HUES64 (cell line): ENCODE measurements around the gene CPSF7.
"Not testable (repeated sequence)": the region's sequence is repeated elsewhere in the genome, so short reads cannot be mapped to it uniquely, and the experiment has no call there.

Experiments
- H3K27ac ChIP-seq: 2 replicates; pipeline ENCODE4 v1.7.0; 2013; ENCODE audit warnings: low read depth, low read length, inconsistent platforms
- H3K27me3 ChIP-seq: 2 replicates; pipeline ENCODE4 v1.6.1; 2013; ENCODE audit warnings: mild to moderate bottlenecking, low read length; ENCODE audit not compliant: insufficient read depth
- H3K36me3 ChIP-seq: 2 replicates; pipeline ENCODE4 v1.6.1; 2013; ENCODE audit warnings: mild to moderate bottlenecking, low read length; ENCODE audit not compliant: insufficient read depth
- H3K4me1 ChIP-seq: 2 replicates; pipeline ENCODE4 v1.6.1; 2013; ENCODE audit warnings: mild to moderate bottlenecking, low read length, moderate library complexity; ENCODE audit not compliant: insufficient read depth
- H3K4me3 ChIP-seq: 2 replicates; pipeline ENCODE4 v1.5.1; 2013; ENCODE audit warnings: mild to moderate bottlenecking, low read length, moderate library complexity
- H3K9ac ChIP-seq: 2 replicates; pipeline ENCODE4 v1.6.1; 2013; ENCODE audit warnings: mild to moderate bottlenecking, low read depth, low read length
- H3K9me3 ChIP-seq: 2 replicates; pipeline ENCODE4 v1.6.1; 2013; ENCODE audit warnings: low read depth, low read length; ENCODE audit not compliant: insufficient read depth
- WGBS: fragments of 150-250, 120-280 bp; methylation state at CpG from one replicate; pipeline ENCODE4 v1.1.7; 2013; ENCODE audit warnings: missing lambda C conversion rate; 5-methylcytosine and 5-hydroxymethylcytosine counted together

Gene CPSF7

DNA sequence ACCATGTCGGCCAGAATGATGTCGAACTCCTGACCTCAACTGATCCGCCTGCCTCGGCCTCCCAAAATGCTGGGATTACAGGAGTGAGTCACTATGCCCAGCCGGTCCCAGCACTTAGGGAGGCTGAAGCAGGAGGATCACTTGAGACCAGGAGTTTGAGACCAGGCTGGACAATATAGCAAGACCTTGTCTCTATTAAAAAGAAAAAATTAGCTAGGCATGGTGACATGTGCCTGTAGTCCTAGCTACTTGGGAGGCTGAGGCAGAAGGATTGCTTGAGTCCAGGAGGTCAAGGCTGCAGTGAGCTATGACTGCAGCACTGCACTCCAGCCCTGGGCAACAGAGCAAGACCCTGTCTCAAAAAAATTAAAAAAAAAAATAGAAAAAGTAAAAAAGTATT lies 45.9 kb downstream of the CPSF7 start:
- not testable (repeated sequence) for H3K36me3 ChIP-seq, H3K27ac ChIP-seq, H3K9ac ChIP-seq, H3K9me3 ChIP-seq, H3K27me3 ChIP-seq, H3K4me3 ChIP-seq, H3K4me1 ChIP-seq
- WGBS: 96% methylated on average over 5 of the region's 5 CpGs

DNA sequence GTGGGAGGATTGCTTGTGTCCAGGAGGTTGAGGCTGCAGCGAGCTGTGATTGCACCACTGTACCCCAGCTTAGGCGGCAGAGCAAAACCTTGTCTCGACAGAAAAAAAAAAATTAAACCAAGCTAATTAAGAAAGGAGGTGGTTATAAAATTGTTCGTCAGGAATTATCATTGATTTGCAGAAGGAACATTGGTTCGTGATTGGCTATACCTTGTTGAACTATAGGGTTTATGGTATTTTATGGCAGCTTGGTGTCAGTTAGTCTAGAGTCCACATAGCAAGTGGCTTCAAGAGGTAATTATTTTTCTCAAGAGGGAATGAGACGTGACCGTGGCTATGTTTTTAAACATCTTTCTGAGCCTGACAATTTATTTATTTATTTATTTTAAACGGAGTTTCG lies 48.9 kb downstream of the CPSF7 start:
- Histone ChIP-seq H3K36me3 (peaks cover under 1% of the 10 kb centered on the region; the same call in 1 of the 2 replicates), H3K27ac (no peak overlapping the region), H3K9ac (no peak overlapping the region), H3K4me3 (no peak overlapping the region), H3K9me3 (no peaks in the 10 kb centered on the region), H3K27me3 (no peaks in the 10 kb centered on the region), H3K4me1 (no peaks in the 10 kb centered on the region)
- WGBS: 97% methylated on average over 9 of the region's 9 CpGs

DNA sequence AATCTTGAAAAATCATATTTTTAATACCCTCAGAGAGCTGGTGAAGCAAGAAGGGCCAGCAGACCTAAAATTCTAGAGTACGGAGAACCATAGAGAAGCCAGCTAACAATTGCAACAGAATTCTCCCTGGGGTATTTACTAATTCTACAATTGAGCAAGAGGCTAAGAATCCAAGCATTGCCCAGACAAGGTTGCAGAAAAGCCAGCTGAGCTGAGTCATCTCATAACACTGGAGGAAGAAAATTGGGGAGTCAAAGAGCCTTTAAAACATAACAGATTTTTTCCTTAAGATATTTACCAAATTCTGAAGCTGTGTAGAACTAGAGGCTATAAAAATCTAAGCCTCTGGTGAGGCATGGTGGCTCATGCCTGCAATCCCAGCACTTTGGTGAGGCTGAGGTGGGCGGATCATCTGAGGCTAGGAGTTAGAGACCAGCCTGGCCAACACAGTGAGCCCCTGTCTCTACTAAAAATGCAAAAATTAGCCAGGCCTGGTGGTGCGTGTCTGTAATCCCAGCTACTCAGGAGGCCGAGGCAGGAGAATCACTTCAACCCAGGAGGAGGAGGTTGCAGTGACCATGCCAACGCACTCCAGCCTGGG lies 51.0 kb downstream of the CPSF7 start:
- Histone ChIP-seq H3K27ac (no peak overlapping the region), H3K4me1 (no peaks in the 10 kb centered on the region), H3K27me3 (no peaks in the 10 kb centered on the region), H3K9ac (no peak overlapping the region), H3K4me3 (no peak overlapping the region), H3K36me3 (peaks cover 19% of the 10 kb centered on the region), H3K9me3 (peaks cover 9% of the 10 kb centered on the region)
- whole genome bisulfite sequencing: 94% methylated on average over 4 of the region's 5 CpGs

DNA sequence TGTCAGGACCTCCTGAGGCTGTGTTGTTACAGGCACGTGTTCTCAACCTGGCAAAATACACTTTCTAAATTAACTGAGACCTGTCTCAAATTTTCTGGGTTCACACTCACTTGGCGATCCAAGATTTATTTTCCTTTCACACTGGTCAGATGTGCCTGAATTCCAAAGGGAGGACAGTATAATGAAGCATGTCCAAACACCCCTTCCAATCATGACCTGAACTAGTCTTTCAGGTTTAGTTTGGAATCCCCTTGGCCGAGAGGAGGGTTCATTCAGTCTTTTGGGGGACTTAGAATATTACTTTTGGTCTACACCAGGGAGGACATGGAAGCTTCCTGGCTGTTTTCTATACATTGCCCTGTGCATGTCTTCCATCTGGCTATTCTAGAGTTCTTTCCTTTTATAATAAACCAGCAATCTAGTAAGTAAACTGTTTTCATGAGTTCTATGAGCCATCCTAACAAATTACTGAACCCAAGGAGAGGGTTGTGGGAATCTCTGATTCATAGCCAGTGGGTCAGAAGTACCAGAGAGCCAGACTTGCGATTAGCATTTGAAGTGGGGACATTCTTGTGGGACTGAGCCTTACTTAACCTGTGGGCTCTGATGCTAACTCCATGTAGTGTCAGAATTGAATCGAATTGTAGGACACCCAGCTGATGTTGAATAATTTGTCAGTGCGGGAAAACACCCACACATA lies 52.2 kb downstream of the CPSF7 start:
- no peaks in the 10 kb centered on the region for H3K4me1 ChIP-seq
- H3K27ac ChIP-seq: no peak overlapping the region
- H3K36me3 ChIP-seq: peaks cover 28% of the 10 kb centered on the region
- no peak overlapping the region for H3K4me3 ChIP-seq
- H3K27me3 ChIP-seq: no peaks in the 10 kb centered on the region
- peaks cover 19% of the 10 kb centered on the region for H3K9me3 ChIP-seq
- H3K9ac ChIP-seq: no peak overlapping the region
- 92% methylated on average over 4 of the region's 6 CpGs for WGBS

DNA sequence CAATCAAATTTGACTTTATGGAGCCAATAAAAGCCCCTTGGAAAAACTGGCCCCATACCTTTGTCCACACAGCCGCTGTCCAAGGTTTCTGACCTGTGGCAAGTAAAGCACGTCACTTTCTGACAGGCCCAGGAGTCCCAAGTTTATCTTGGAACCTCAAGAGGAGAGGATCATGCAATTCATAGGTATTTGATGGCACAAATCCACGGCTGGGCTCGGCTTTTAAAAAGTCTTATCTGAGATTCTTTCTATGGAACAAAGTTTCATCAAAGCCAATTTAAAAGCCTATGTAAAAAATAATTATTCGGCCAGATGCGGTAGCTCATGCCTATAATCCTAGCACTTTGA lies 54.0 kb downstream of the CPSF7 start:
- H3K27ac ChIP-seq: no peak overlapping the region
- peaks cover 30% of the 10 kb centered on the region for H3K9me3 ChIP-seq
- no peak overlapping the region for H3K9ac ChIP-seq
- 93% methylated on average over 6 of the region's 6 CpGs for WGBS
- H3K36me3 ChIP-seq: peaks cover 33% of the 10 kb centered on the region
- no peak overlapping the region for H3K4me3 ChIP-seq
- H3K27me3 ChIP-seq: no peaks in the 10 kb centered on the region
- H3K4me1 ChIP-seq: no peaks in the 10 kb centered on the region

DNA sequence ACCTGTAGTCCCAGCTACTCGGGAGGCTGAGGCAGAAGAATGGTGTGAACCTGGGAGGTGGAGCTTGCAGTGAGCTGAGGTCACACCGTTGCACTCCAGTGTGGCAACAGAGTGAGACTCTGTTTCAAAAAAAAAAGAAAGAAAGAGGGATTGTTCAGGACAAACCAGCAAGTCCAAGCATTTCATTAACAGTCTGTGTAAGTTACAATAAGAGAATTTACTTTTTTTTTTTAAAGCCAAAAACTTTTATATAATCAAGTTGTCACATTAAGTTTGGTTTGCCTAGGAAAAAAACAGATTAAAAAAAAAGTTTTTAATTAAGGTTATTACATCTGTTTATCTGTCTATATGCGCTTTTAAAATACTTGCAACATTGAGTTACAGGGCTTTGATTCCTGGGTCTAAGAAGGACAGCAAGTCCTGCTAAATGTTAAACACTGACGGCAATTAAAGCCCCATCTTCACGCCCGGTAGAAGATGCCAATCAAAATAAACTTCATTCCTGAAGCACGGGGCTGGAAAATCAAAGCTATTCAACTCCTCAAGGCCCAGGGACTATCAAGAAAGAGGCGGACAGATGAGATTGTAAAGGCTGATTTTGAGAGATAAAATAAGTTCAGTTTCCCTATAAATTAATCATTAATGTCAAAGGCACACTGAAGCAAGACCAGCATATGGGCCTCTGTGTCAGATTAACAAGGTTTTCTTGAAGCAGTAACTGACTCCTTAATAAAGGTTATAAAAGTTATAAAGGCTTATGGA lies 56.9 kb downstream of the CPSF7 start:
- Histone ChIP-seq H3K27ac (no peak overlapping the region), H3K9me3 (peaks cover 30% of the 10 kb centered on the region), H3K9ac (no peak overlapping the region), H3K4me3 (no peak overlapping the region), H3K4me1 (no peaks in the 10 kb centered on the region), H3K36me3 (peaks cover 61% of the 10 kb centered on the region), H3K27me3 (no peaks in the 10 kb centered on the region)
- WGBS: 92% methylated on average over 8 of the region's 8 CpGs

DNA sequence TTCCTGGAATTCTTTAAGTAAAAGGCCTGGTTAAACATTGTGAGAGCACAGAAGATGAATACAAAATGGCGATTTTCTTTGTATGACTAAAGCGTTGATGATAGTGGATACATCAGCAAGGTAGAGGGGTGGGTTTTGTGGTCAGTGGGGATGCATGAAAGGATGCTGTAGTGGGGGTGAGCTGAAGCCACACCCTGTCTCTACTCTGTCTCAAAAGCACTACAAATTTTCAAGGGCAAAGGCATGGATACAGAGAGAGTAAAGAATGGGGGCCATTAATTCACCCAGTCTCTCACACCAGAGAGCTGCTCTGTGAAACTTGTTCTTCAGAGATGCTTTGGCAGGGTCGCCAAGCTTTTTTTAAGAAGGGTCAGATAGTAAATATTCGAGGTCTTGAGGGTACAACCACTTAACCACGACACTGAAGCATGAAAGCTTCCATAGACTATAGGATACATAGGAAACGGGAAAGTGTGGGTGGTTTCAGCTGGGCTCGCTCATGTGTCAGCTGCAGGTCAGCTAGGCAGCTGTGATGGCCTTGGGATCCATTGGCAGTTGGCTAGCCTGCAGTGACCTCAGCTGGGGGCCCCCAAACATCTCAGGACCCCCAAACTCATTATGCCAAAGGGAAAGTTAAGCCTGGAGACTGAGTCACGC lies 59.3 kb downstream of the CPSF7 start:
- Histone ChIP-seq H3K4me1 (no peaks in the 10 kb centered on the region), H3K27ac (no peak overlapping the region), H3K9ac (no peak overlapping the region), H3K9me3 (peaks cover 30% of the 10 kb centered on the region), H3K27me3 (no peaks in the 10 kb centered on the region), H3K4me3 (no peak overlapping the region), H3K36me3 (peaks cover 81% of the 10 kb centered on the region)
- 95% methylated on average over 7 of the region's 8 CpGs for WGBS

DNA sequence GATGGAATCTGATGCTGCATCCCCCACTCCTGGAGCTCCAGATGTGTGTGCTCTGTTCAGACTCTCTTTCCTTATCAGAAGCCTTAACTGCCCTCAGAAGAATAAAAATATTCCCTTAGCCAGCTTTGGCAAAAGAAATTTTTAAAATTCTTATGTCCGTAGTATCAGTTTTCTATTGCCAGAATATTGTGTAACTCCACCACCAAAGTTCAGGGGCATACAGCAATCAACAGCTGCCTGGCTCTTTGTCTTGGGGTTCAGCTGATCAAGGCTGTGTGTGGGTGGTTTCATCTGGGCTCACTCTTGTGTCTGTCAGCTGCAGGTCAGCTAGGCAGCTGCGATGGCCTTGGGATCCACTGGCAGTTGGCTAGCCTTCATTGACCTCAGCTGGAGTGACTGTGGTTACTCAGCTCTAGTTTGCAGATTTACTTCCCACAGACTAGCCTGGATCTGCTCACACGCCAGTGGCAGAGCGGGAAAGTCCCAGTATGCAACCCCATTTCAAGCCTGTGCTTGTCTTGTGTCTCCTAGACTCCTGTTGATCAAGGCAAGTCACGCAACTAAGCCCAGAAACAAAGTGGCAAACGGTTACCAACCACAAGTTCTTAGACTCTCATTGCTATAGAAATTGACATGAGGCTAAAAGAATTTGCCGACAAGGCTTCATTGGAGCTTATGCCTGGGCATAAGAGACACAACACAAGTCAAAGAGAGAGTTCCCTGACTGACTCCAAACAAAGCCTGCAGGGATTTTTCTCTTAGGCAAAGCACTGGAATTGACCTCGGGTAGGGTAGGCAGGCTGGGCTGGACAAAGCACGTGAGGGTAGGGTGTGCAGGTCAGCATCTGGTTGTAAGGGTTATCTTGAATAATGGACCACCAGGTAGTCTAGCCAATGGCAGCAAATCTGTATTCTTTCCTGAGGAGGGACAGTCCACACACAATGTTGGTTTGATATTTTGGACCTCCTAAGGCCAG lies 60.1 kb downstream of the CPSF7 start:
- H3K9ac ChIP-seq: no peak overlapping the region
- 95% methylated on average over 9 of the region's 9 CpGs for WGBS
- H3K4me1 ChIP-seq: no peaks in the 10 kb centered on the region
- peaks cover 26% of the 10 kb centered on the region for H3K9me3 ChIP-seq
- H3K36me3 ChIP-seq: peaks cover 77% of the 10 kb centered on the region
- no peak overlapping the region for H3K4me3 ChIP-seq
- no peaks in the 10 kb centered on the region for H3K27me3 ChIP-seq
- H3K27ac ChIP-seq: no peak overlapping the region

DNA sequence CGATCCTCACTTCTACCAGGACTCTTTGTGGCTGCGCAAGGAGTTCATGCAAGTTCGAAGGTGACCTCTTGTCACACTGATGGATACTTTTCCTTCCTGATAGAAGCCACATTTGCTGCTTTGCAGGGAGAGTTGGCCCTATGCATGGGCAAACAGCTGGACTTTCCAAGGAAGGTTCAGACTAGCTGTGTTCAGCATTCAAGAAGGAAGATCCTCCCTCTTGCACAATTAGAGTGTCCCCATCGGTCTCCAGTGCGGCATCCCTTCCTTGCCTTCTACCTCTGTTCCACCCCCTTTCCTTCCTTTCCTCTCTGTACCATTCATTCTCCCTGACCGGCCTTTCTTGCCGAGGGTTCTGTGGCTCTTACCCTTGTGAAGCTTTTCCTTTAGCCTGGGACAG lies 61.1 kb downstream of the CPSF7 start:
- H3K36me3 ChIP-seq: peaks cover 81% of the 10 kb centered on the region
- peaks cover 21% of the 10 kb centered on the region for H3K9me3 ChIP-seq
- 97% methylated on average over 7 of the region's 7 CpGs for WGBS
- no peaks in the 10 kb centered on the region for H3K27me3 ChIP-seq
- no peak overlapping the region for H3K4me3 ChIP-seq
- no peak overlapping the region for H3K9ac ChIP-seq
- H3K4me1 ChIP-seq: no peaks in the 10 kb centered on the region
- H3K27ac ChIP-seq: no peak overlapping the region

DNA sequence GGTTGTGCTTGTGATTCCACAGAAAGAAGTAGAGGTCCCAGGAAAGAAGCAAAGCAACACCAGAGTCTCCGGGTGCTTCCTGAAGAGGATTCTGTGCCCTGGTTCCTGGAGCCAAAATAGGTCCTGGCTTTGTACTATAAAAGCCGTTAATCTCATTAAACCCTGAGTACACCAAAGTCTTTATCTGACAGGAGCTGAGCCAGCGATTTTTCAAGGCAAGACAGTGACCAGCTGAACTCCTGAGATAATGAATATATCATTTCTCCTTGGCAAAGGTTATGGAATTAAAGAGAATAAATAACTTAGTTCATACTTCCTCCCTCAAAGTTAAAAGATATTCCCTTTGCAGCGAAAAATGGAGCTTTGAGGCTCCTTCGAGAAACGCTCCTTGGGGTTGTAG lies 62.4 kb downstream of the CPSF7 start:
- WGBS: 99% methylated on average over 6 of the region's 6 CpGs
- Histone ChIP-seq H3K9me3 (peaks cover 9% of the 10 kb centered on the region; the same call in 1 of the 2 replicates), H3K27ac (no peak overlapping the region), H3K36me3 (peaks cover 73% of the 10 kb centered on the region), H3K27me3 (no peaks in the 10 kb centered on the region), H3K4me1 (no peaks in the 10 kb centered on the region), H3K4me3 (no peak overlapping the region), H3K9ac (no peak overlapping the region)
